ENCODE data around the gene RAB15. TPM values are rescaled to one million over a fixed set of nuclear protein-coding genes. Genes with fewer than 3 reads are reported as not detected.

The RAB15 gene
- total and polyA plus RNA-seq, 2 of the 8 experiments (the other 6 are each of a cell fraction or from before 2014, with no cell fraction given) = 38.8 to 58.1 TPM

GRCh38 chr14:64970776-64971477 is 1.2 kb downstream of the RAB15 start:
- Histone ChIP-seq H3K14ac (ENCODE audit: insufficient read length) (no peak overlapping the region), H3K56ac (replicated peaks; ENCODE audit: insufficient read length, low read depth, low read length) (no peak overlapping the region), H3K9ac (replicated peaks in 1 of 4; ENCODE audit: extremely low read depth in 1 of 4, low read depth in 3 of 4, low read length in 3 of 4) (no peak overlapping the region; a peak in 1 of 7 replicates), H2BK12ac (ENCODE audit: low read depth, low read length) (no peak overlapping the region; the same call in 1 of the 2 replicates), H4K91ac (replicated peaks; ENCODE audit: insufficient read length, low read length) (no peak overlapping the region), H2BK20ac (ENCODE audit: low read length) (0 out of 2 replicates have a peak overlapping the region, but pooled peaks have one; percentile 56), H2BK5ac (ENCODE audit: low read depth, low read length) (peak overlapping the region; percentile 5; the same call in 1 of the 2 replicates), H3K18ac (ENCODE audit: extremely low read depth, low read length) (peak overlapping the region; percentile 40; the same call in 1 of the 2 replicates), H3K27ac (ENCODE audit: low read depth, low read length) (no peak overlapping the region), H2BK120ac (replicated peaks; ENCODE audit: low read depth, low read length) (no peak overlapping the region), H2AFZ (ENCODE audit: low read length) (no peak overlapping the region), H3K4ac (replicated peaks; ENCODE audit: insufficient read length, low read depth, low read length) (no peak overlapping the region), H3K4me2 (ENCODE audit: insufficient read depth in 1 of 2, low read depth in 2 of 2, low read length in 2 of 2) (peak overlapping the region; percentile 79 to 85), H3K79me1 (ENCODE audit: low read depth, low read length) (peaks cover 8% of the 10 kb centered on the region), H3K79me2 (ENCODE audit: control insufficient read depth in 1 of 2, insufficient read depth in 2 of 2, low read length in 2 of 2) (peaks cover 0 to 12% of the 10 kb centered on the region in 2 experiments; a peak in 1 of 4 replicates), H3K23ac (ENCODE audit: insufficient read length) (no peak overlapping the region), H3K4me1 (replicated peaks in 1 of 4; ENCODE audit: control insufficient read depth in 3 of 4, insufficient read depth in 4 of 4, low read length in 3 of 4) (peaks cover 0 to 28% (median 18%) of the 10 kb centered on the region in 4 experiments; a peak in 6 of 7 replicates), H3K9me3 (ENCODE audit: insufficient read depth in 2 of 2, low read depth in 1 of 2, low read length in 1 of 2) (no peaks in the 10 kb centered on the region), H4K8ac (ENCODE audit: extremely low read depth, insufficient read depth, low read length) (no peak overlapping the region), H4K5ac (ENCODE audit: insufficient read length, low read depth, low read length) (no peak overlapping the region), H3K27me3 (replicated peaks in 1 of 4; ENCODE audit: control insufficient read depth in 3 of 4, extremely low read depth in 1 of 4, insufficient read depth in 3 of 4, low read length in 3 of 4) (peaks cover 0 to 21% (median 8%) of the 10 kb centered on the region in 4 experiments; a peak in 4 of 7 replicates), H3K4me3 (ENCODE audit: extremely low read depth in 1 of 4, insufficient read depth in 2 of 4, low read depth in 3 of 4, low read length in 4 of 4) (peak overlapping the region; percentile 60 to 94 (median 70); a peak in 7 of 8 replicates), H2BK15ac (ENCODE audit: low read length) (no peak overlapping the region), H3K36me3 (ENCODE audit: control insufficient read depth in 2 of 4, insufficient read depth in 4 of 4, low read length in 3 of 4) (no peaks in the 10 kb centered on the region), H3K23me2 (ENCODE audit: low read depth, low read length) (peaks cover under 1% of the 10 kb centered on the region; the same call in 1 of the 2 replicates), H4K20me1 (replicated peaks in 1 of 2; ENCODE audit: control insufficient read depth in 1 of 2, insufficient read depth in 2 of 2, low read length in 2 of 2) (peaks cover 0 to 2% of the 10 kb centered on the region in 2 experiments), H2AK5ac (ENCODE audit: low read depth, low read length) (no peak overlapping the region)
- POLR2A ChIA-PET (ENCODE audit: partially characterized antibody) = interaction anchor here (0.6 to 2.9 kb wide), 7 partner anchors 9 to 25 kb away, joined by 3 to 14 read pairs (median 3); partner anchors contain the start of gene FNTB
- 70% methylated on average over 4 of the region's 8 CpGs; no CpG with 5 or more reads in 1 of the 2 experiments for WGBS, 2 experiments (ENCODE audit: extremely low coverage in 1 of 2, insufficient coverage in 1 of 2, insufficient read length in 1 of 2, insufficient replicate concordance in 2 of 2, low coverage in 1 of 2, low lambda C conversion rate in 2 of 2, missing lambda C conversion rate in 1 of 2)
- FAIRE-seq (no peak), DNase-seq (ENCODE audit: low read depth in 1 of 2, low spot score in 2 of 2) (no peak)
- CTCF ChIA-PET (ENCODE audit: partially characterized antibody) = interaction anchor here (0.6 to 4.1 kb wide), 10 partner anchors 11 to 129 kb away, joined by 3 to 45 read pairs (median 6); partner anchors contain the start of gene FNTB
- TF ChIP-seq PHF8 (conservative IDR thresholded peaks at IDR 0.05; ENCODE audit: low read depth, low read length) (no peak), TBP (IDR thresholded peaks at IDR 0.05; ENCODE audit: low read depth, low read length) (no peak), SP2 (IDR thresholded peaks at IDR 0.05; ENCODE audit: low read length) (no peak), KDM5A (IDR thresholded peaks at IDR 0.05; ENCODE audit: low read length) (no peak), E2F6 (IDR thresholded peaks at IDR 0.05) (no peak), CBX8 (IDR thresholded peaks at IDR 0.05; ENCODE audit: borderline replicate concordance, low read depth, low read length) (no peak), KDM1A (IDR thresholded peaks at IDR 0.05; ENCODE audit: borderline replicate concordance, low read length) (no peak), RAD21 (IDR thresholded peaks at IDR 0.05 in 1 of 2, conservative IDR thresholded peaks at IDR 0.05 in 1 of 2; ENCODE audit: low read depth in 2 of 2, low read length in 2 of 2) (no peak), BCL11A (IDR thresholded peaks at IDR 0.05; ENCODE audit: low read depth in 2 of 2, low read length in 2 of 2) (no peak), TAF1 (IDR thresholded peaks at IDR 0.05; ENCODE audit: low read depth, low read length) (no peak), EGR1 (IDR thresholded peaks at IDR 0.05; ENCODE audit: borderline replicate concordance, low read depth, low read length) (no peak)

Measured in H1 (cell line).